Activated CD8-positive, alpha-beta memory T cell treated with anti-CD3 and anti-CD28 coated beads, Interleukin-2, amount 50 U/mL, for 24 hours (primary cell): Measurements from ENCODE around the gene CKMT2.
A peak's percentile ranks its signal among the peaks of the same experiment; 100 is the strongest.
"Not testable (repeated sequence)": the region's sequence is repeated elsewhere in the genome, so short reads cannot be mapped to it uniquely, and the experiment has no call there.

Source experiments
- DNase-seq: peaks from one replicate; pipeline ENCODE4 v3.0.0-alpha.2; 2020; ENCODE audit errors: extremely low read depth

CKMT2 gene

GRCh38 chr5:81251922-81252321, 18.8 kb downstream of the CKMT2 start:
- no peak for DNase-seq

- DNase-seq = no peak
Observed at GRCh38 chr5:81252904-81253303, 19.8 kb downstream of the CKMT2 start.

GRCh38 chr5:81253875-81254274, 20.8 kb downstream of the CKMT2 start:
- no peak for DNase-seq

- DNase-seq = no peak
Observed at GRCh38 chr5:81254886-81255559, 21.9 kb downstream of the CKMT2 start.

GRCh38 chr5:81256766-81257165, 23.6 kb downstream of the CKMT2 start:
- DNase-seq = no peak

- not testable (repeated sequence) for DNase-seq
Observed at GRCh38 chr5:81262796-81263195, 29.7 kb downstream of the CKMT2 start.

- no peak for DNase-seq
Observed at GRCh38 chr5:81265101-81265500, 32.0 kb downstream of the CKMT2 start.

- no peak for DNase-seq
Observed at GRCh38 chr5:81268521-81269196, 35.5 kb downstream of the CKMT2 start.

GRCh38 chr5:81269751-81270393, 36.8 kb downstream of the CKMT2 start:
- DNase-seq = no peak

GRCh38 chr5:81270394-81271027, 37.4 kb downstream of the CKMT2 start:
- DNase-seq = not testable (repeated sequence)

- DNase-seq = no peak
Observed at GRCh38 chr5:81283976-81284375, 50.9 kb downstream of the CKMT2 start.

- no peak for DNase-seq
Observed at GRCh38 chr5:81286059-81286617, 53.0 kb downstream of the CKMT2 start.

- no peak for DNase-seq
Observed at GRCh38 chr5:81288021-81288433, 54.9 kb downstream of the CKMT2 start.

- no peak for DNase-seq
Observed at GRCh38 chr5:81290146-81290545, 57.0 kb downstream of the CKMT2 start.

GRCh38 chr5:81292130-81292529, 59.0 kb downstream of the CKMT2 start:
- DNase-seq = no peak

GRCh38 chr5:81294021-81294420, 60.9 kb downstream of the CKMT2 start:
- DNase-seq = not testable (repeated sequence)

GRCh38 chr5:81297531-81297930, 64.4 kb downstream of the CKMT2 start:
- DNase-seq = no peak

GRCh38 chr5:81300921-81301270, 67.8 kb downstream of the CKMT2 start:
- DNase-seq = no peak

- DNase-seq = peak; percentile 86
Observed at GRCh38 chr5:81301271-81302015, 68.3 kb downstream of the CKMT2 start, which contains the start of gene ZCCHC9. Gene ZCCHC9, plus strand, starts transcription at chr5:81301587. Its CDS starts 3,171 bp downstream, at chr5:81304758.

- no peak for DNase-seq
Observed at GRCh38 chr5:81302596-81302995, 69.5 kb downstream of the CKMT2 start.

GRCh38 chr5:81303563-81303962, 70.4 kb downstream of the CKMT2 start:
- no peak for DNase-seq
